GM21390 (cell line): ENCODE results near the gene GSTCD.
"Not testable (repeated sequence)": the region's sequence is repeated elsewhere in the genome, so short reads cannot be mapped to it uniquely, and the experiment has no call there.

Experiments used
- ATAC-seq: cut with Tn5 transposase; IDR thresholded peaks from one replicate; pipeline ENCODE4 v1.9.1; 2021; ENCODE audit not compliant: unreplicated experiment

Gene GSTCD

GRCh38 chr4:105708181-105709080 is at the start of gene GSTCD, which contains the start of gene INTS12:
TSS of gene GSTCD (plus strand) at chr4:105708784. CDS start at chr4:105717614, 8,830 bp downstream.
TSS of gene INTS12 (minus strand) at chr4:105708689. CDS start at chr4:105700005, 8,684 bp downstream.
- peak; percentile 74 for ATAC-seq

- ATAC-seq: no peak
Measured at GRCh38 chr4:105659190-105659589, 49.4 kb upstream of the GSTCD start.

- ATAC-seq: no peak
Measured at GRCh38 chr4:105661028-105661427, 47.6 kb upstream of the GSTCD start.

GRCh38 chr4:105662935-105663675 is 45.5 kb upstream of the GSTCD start:
- ATAC-seq: no peak

- peak; percentile 59 for ATAC-seq
Measured at GRCh38 chr4:105666693-105667092, 41.9 kb upstream of the GSTCD start.

GRCh38 chr4:105670684-105671083 is 37.9 kb upstream of the GSTCD start:
- no peak for ATAC-seq

- ATAC-seq: no peak
Measured at GRCh38 chr4:105671301-105671700, 37.3 kb upstream of the GSTCD start.

GRCh38 chr4:105674011-105674410 is 34.6 kb upstream of the GSTCD start:
- no peak for ATAC-seq

- no peak for ATAC-seq
Measured at GRCh38 chr4:105677709-105678108, 30.9 kb upstream of the GSTCD start.

- ATAC-seq: no peak
Measured at GRCh38 chr4:105679186-105679585, 29.4 kb upstream of the GSTCD start.

- ATAC-seq: no peak
Measured at GRCh38 chr4:105683038-105683437, 25.5 kb upstream of the GSTCD start.

GRCh38 chr4:105686571-105686970 is 22.0 kb upstream of the GSTCD start:
- no peak for ATAC-seq

- not testable (repeated sequence) for ATAC-seq
Measured at GRCh38 chr4:105694812-105695211, 13.8 kb upstream of the GSTCD start.

- not testable (repeated sequence) for ATAC-seq
Measured at GRCh38 chr4:105695832-105696231, 12.8 kb upstream of the GSTCD start.

GRCh38 chr4:105698607-105699006 is 10.0 kb upstream of the GSTCD start:
- no peak for ATAC-seq

GRCh38 chr4:105707782-105708180 is 803 bp upstream of the GSTCD start:
- no peak for ATAC-seq

GRCh38 chr4:105709081-105709450 is 482 bp downstream of the GSTCD start:
- ATAC-seq: peak; percentile 34

GRCh38 chr4:105710012-105710600 is 1.5 kb downstream of the GSTCD start:
- ATAC-seq: no peak

- no peak for ATAC-seq
Measured at GRCh38 chr4:105710678-105711077, 2.1 kb downstream of the GSTCD start.

- ATAC-seq: no peak
Measured at GRCh38 chr4:105712766-105713165, 4.2 kb downstream of the GSTCD start.

- peak; percentile 71 for ATAC-seq
Measured at GRCh38 chr4:105714071-105714521, 5.5 kb downstream of the GSTCD start.
